DMS53 (cell line): ENCODE results near the gene VWCE.
"Not testable (repeated sequence)": the region's sequence is repeated elsewhere in the genome, so short reads cannot be mapped to it uniquely, and the experiment has no call there.

Experiments
- DNase-seq: peaks from one replicate; lab custom pipeline; 2025; lab: John Stamatoyannopoulos, UW

Gene VWCE

GRCh38 chr11:61252332-61252731 is 42.8 kb downstream of the VWCE start:
- not testable (repeated sequence) for DNase-seq

DNA sequence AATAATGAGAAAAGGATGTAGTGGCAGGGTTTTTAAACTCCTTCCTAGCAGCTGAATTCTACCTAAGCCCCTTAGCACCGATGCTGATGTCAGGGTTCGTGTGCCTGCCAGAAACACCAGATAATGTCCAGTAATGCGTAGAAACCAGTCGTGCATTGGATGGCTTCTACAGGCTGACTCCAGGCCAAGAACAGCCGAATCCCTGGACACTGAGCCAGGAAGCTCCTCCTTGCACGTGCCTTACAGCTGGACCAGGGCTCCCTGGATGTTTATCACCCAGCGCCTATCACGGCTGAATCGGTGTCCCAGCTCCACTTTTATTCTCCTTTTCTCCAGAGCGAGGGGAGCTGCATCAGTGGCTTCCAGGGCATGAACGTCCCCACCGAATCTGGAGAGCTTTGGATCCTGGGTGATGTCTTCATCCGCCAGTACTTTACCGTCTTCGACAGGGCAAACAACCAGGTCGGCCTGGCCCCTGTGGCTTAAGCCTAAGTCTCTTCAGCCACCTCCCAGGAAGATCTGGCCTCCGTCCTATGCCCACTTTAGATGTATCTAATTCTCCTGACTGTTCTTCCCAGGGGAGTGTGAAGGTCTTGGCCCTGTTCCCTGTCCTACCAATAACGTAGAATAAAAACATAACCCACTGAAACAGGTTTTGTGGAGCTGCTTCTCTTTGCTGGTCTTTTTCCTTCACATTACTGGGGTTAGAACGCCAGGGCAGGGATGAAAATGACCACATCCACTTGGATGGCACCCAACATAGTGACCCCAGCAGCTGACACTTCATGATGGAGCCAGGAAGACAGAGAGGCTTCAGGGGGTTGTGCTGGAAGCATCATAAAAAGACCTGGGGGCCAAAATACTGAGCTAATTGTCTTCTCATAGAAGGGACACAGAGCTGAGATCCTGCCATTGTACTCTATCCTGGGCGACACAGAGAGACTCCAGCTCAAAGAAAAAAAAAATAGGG is 44.0 kb downstream of the VWCE start:
- not testable (repeated sequence) for DNase-seq

GRCh38 chr11:61249201-61249600 is 45.9 kb downstream of the VWCE start:
- DNase-seq, result not testable (repeated sequence)

GRCh38 chr11:61248071-61248470 is 47.0 kb downstream of the VWCE start:
- DNase-seq, result not testable (repeated sequence)

DNA sequence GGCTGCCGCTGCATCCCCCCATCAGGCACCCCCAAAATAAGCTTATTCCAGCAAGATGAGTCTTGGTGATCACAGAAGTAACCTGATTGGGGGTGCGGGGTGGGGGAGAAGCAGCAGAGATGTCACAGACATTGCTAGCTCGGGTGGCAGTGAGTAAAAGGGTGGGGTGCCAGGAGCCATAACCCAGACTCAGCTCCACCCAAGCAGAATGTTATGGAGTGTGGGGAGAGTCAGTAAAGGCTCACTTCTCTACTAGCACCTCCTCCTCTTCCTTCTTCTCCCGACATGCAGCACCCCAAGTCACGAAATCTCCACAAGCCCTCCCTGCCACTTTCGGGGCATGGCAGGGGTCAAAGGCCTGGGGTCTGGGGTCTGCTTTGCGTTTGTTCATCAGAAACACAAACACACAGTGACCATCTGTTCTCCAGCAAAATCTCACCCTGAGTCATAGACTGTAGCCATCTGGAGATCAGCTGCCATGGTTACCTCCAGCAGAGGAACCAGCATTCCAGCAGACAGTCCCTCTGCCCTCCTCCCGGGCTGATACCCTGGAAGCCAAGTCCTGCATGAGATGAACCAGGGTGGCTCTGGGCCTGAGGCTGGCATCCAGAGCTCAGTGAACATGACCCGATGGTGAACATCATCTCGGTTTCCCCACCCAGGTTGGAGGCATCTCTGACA is 49.7 kb downstream of the VWCE start:
- DNase-seq, result not testable (repeated sequence)

GRCh38 chr11:61241526-61241925 is 53.6 kb downstream of the VWCE start:
- DNase-seq, result not testable (repeated sequence)

DNA sequence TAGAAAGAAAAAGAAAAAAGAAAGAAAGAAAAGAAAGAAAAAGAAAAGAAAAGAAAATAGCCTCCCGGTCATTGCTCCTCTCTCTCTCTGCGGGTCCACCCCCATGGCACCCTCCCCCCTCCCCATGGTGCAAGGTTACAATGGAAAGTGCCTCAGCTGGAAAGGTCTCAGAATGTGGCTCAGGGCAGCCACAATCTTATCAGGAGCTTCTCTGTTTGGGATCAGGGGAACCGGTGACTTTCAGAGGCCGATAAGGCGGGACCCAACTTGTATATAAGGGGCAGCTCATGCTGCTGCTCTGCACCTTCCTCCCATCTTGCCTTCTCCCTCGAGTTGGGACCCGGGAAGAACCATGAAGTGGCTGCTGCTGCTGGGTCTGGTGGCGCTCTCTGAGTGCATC is 54.2 kb downstream of the VWCE start, which contains the start of gene PGA5:
PGA5 (plus strand) TSS at position 301 of the 400 bp plus-strand sequence; CDS start at position 353, 52 bp downstream.
- not testable (repeated sequence) for DNase-seq

DNA sequence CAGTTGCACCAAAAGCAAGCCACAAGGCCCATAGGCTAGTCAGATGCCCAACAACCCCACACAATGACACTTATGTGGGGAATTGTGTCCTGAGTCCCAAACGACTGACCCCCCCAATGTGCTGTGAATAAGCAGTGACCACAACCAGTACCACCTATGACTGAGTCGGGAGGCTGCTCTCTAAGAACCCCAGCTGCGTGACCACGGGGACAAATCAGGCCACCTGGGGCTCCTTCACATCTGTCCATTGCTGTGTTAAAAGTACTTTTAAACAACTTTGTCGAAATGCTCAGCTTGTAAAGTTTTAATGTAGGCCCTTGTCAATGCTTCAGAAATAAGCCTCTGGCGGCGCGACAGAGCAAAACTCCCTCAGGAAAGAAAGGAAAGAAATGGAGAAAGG is 54.8 kb downstream of the VWCE start:
- not testable (repeated sequence) for DNase-seq

GRCh38 chr11:61237130-61237529 is 58.0 kb downstream of the VWCE start:
- not testable (repeated sequence) for DNase-seq

- not testable (repeated sequence) for DNase-seq
Observed at GRCh38 chr11:61232548-61233145, 62.5 kb downstream of the VWCE start.

- DNase-seq, result not testable (repeated sequence)
Observed at GRCh38 chr11:61231585-61231984, 63.5 kb downstream of the VWCE start.

GRCh38 chr11:61231033-61231432 is 64.1 kb downstream of the VWCE start:
- not testable (repeated sequence) for DNase-seq

- not testable (repeated sequence) for DNase-seq
Observed at GRCh38 chr11:61229458-61229857, 65.7 kb downstream of the VWCE start.

- DNase-seq, result not testable (repeated sequence)
Observed at GRCh38 chr11:61226457-61227137, 68.5 kb downstream of the VWCE start.

GRCh38 chr11:61222692-61223091 is 72.4 kb downstream of the VWCE start:
- DNase-seq, result not testable (repeated sequence)

- DNase-seq, result not testable (repeated sequence)
Observed at GRCh38 chr11:61222047-61222446, 73.1 kb downstream of the VWCE start, which contains the start of gene PGA4. Gene PGA4 (plus strand): TSS chr11:61222347. CDS start chr11:61222401, 54 bp downstream.

DNA sequence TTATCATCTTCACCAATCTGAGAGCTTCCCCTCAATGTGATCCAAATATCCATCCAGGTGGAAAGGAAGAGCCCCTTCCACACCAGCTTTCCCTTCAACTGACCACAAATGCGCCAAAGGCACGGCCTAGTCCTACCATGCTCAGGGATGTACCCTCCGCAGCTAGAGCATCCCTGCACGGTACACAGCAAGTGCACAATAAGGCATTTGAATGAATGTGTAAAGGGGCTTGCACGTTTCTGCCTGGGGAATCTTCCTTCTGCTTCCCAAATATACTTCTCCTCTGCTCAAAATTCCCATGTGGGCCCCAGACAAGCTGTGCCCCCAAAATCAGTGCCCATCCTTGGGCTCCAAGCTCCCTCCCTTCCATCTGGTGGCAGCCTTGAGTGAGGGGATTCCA is 76.1 kb downstream of the VWCE start:
- not testable (repeated sequence) for DNase-seq

GRCh38 chr11:61218306-61218705 is 76.8 kb downstream of the VWCE start:
- not testable (repeated sequence) for DNase-seq

GRCh38 chr11:61213711-61214324 is 81.3 kb downstream of the VWCE start:
- not testable (repeated sequence) for DNase-seq

GRCh38 chr11:61212202-61212601 is 82.9 kb downstream of the VWCE start:
- DNase-seq, result not testable (repeated sequence)
